ENCODE results near the gene FITM1. TPM values are rescaled to one million over a fixed set of nuclear protein-coding genes. Genes with fewer than 3 reads are reported as not detected.

FITM1 gene
- total and polyA plus RNA-seq, 2 experiments from 2014 or later, result 0.53 TPM; not detected in 1

GRCh38 chr14:24098927-24099813 is 31.3 kb upstream of the FITM1 start:
- TF ChIP-seq EZH2 (IDR thresholded peaks at IDR 0.05; ENCODE audit: low read depth, unreplicated experiment) (no peak), EZH2phosphoT487 (IDR thresholded peaks at IDR 0.05; ENCODE audit: unreplicated experiment) (no peak), STAT1 (IDR thresholded peaks at IDR 0.05; ENCODE audit: unreplicated experiment) (no peak), ZNF462 (CRISPR knock-in tag; IDR thresholded peaks at IDR 0.05) (no peak), CREB1 (CRISPR knock-in tag; IDR thresholded peaks at IDR 0.05; ENCODE audit: low read depth) (no peak), POLR2AphosphoS5 (IDR thresholded peaks at IDR 0.05; ENCODE audit: low read depth) (no peak; the same call in 1 of the 2 replicates), NANOG (IDR thresholded peaks at IDR 0.05; ENCODE audit: borderline replicate concordance) (no peak), JUNB (IDR thresholded peaks at IDR 0.05; ENCODE audit: unreplicated experiment) (no peak), CTCF (conservative IDR thresholded peaks at IDR 0.05; ENCODE audit: low read depth in 2 of 2) (no peak), ZNF331 (CRISPR knock-in tag; IDR thresholded peaks at IDR 0.05; ENCODE audit: low read depth) (no peak), ZNF114 (CRISPR knock-in tag; IDR thresholded peaks at IDR 0.05) (no peak)
- TF ChIP-seq, protein P1, sequence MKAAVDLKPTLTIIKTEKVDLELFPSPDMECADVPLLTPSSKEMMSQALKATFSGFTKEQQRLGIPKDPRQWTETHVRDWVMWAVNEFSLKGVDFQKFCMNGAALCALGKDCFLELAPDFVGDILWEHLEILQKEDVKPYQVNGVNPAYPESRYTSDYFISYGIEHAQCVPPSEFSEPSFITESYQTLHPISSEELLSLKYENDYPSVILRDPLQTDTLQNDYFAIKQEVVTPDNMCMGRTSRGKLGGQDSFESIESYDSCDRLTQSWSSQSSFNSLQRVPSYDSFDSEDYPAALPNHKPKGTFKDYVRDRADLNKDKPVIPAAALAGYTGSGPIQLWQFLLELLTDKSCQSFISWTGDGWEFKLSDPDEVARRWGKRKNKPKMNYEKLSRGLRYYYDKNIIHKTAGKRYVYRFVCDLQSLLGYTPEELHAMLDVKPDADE (IDR thresholded peaks at IDR 0.05), result no peak
- TF ChIP-seq, protein P2, sequence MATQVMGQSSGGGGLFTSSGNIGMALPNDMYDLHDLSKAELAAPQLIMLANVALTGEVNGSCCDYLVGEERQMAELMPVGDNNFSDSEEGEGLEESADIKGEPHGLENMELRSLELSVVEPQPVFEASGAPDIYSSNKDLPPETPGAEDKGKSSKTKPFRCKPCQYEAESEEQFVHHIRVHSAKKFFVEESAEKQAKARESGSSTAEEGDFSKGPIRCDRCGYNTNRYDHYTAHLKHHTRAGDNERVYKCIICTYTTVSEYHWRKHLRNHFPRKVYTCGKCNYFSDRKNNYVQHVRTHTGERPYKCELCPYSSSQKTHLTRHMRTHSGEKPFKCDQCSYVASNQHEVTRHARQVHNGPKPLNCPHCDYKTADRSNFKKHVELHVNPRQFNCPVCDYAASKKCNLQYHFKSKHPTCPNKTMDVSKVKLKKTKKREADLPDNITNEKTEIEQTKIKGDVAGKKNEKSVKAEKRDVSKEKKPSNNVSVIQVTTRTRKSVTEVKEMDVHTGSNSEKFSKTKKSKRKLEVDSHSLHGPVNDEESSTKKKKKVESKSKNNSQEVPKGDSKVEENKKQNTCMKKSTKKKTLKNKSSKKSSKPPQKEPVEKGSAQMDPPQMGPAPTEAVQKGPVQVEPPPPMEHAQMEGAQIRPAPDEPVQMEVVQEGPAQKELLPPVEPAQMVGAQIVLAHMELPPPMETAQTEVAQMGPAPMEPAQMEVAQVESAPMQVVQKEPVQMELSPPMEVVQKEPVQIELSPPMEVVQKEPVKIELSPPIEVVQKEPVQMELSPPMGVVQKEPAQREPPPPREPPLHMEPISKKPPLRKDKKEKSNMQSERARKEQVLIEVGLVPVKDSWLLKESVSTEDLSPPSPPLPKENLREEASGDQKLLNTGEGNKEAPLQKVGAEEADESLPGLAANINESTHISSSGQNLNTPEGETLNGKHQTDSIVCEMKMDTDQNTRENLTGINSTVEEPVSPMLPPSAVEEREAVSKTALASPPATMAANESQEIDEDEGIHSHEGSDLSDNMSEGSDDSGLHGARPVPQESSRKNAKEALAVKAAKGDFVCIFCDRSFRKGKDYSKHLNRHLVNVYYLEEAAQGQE (IDR thresholded peaks at IDR 0.05; ENCODE audit: unreplicated experiment), result no peak
- H3F3A ChIP-seq (replicated peaks; ENCODE audit: low read depth), result 0 out of 2 replicates have a peak, but pooled peaks cover 10% of the 10 kb centered on the region
- peaks cover 22% of the 10 kb centered on the region for H3K79me2 ChIP-seq (replicated peaks; ENCODE audit: insufficient read depth)
- H3K36me3 ChIP-seq (ENCODE audit: insufficient read depth), result peaks cover 25% of the 10 kb centered on the region
- Mint-ChIP-seq H3K4me3 (no peak overlapping the region), H3K4me1 (peaks cover 12% of the 10 kb centered on the region), H3K36me3 (ENCODE audit: low read depth) (peaks cover 90% of the 10 kb centered on the region), H3K9me3 (peaks cover 8% of the 10 kb centered on the region), H3K27ac (no peak overlapping the region), H3K27me3 (ENCODE audit: insufficient read depth, low read depth, poor library complexity) (peaks cover 11% of the 10 kb centered on the region)
- H3K27me3 ChIP-seq (ENCODE audit: insufficient read depth), result no peaks in the 10 kb centered on the region
- H3K4me3 ChIP-seq, result no peak overlapping the region
- H3K9me2 ChIP-seq (ENCODE audit: insufficient read depth), result no peaks in the 10 kb centered on the region
- DNase-seq (ENCODE audit: low spot score), result no peak
- H3K4me2 ChIP-seq, result no peak overlapping the region
- H3K4me1 ChIP-seq (ENCODE audit: insufficient read depth), result peaks cover 8% of the 10 kb centered on the region
- no peak for ATAC-seq
- H3K27ac ChIP-seq (ENCODE audit: low read depth), result no peak overlapping the region
- H4K20me1 ChIP-seq (replicated peaks; ENCODE audit: insufficient read depth), result peaks cover 5% of the 10 kb centered on the region; the same call in 1 of the 2 replicates
- no peak overlapping the region for H2AFZ ChIP-seq
